Esophagus squamous epithelium (tissue), 5 donors: ENCODE data around the gene SLC5A4. TPM values are rescaled to one million over a fixed set of nuclear protein-coding genes. Genes with fewer than 3 reads are reported as not detected.

ENCODE experiments used
- DNase-seq: peaks from one replicate; lab custom pipeline; 2025; lab: John Stamatoyannopoulos, UW
- H3K27ac ChIP-seq, 4 donors: fragments of 200-600 bp; sonication (generic); one replicate each; pipeline ENCODE4 v1.5.1; 2016 to 2019; ENCODE audit warnings: mild to moderate bottlenecking in 1 of 4
- H3K27me3 ChIP-seq, 4 donors: fragments of 200-600 bp; sonication (generic); 1 replicate in 3 of 4; 2 replicates in 1 of 4; pipeline versions ENCODE4 v1.5.1 to v1.6.0; 2017 to 2021; ENCODE audit warnings: antibody characterized with exemption in 1 of 4
- H3K36me3 ChIP-seq, 3 donors: fragments of 200-600 bp; sonication (generic); one replicate each; pipeline ENCODE4 v1.5.1; 2016 to 2019
- H3K4me1 ChIP-seq, 3 donors: fragments of 200-600 bp; sonication (generic); one replicate each; pipeline ENCODE4 v1.5.1; 2017 to 2019
- H3K4me3 ChIP-seq, 4 donors: fragments of 200-600 bp; sonication (generic); 1 replicate in 3 of 4; 2 replicates in 1 of 4; pipeline ENCODE4 v1.5.1; 2016 to 2019; ENCODE audit warnings: mild to moderate bottlenecking in 2 of 4, moderate library complexity in 1 of 4
- H3K9me3 ChIP-seq, 3 donors: fragments of 200-600 bp; sonication (generic); one replicate each; pipeline ENCODE4 v1.5.1; 2016 to 2019
- POLR2A ChIP-seq, 4 donors: fragments of 450-650 bp; IDR thresholded peaks; one replicate each; pipeline ENCODE4 v1.6.1; 2017; ENCODE audit warnings: antibody characterized with exemption in 4 of 4, mild to moderate bottlenecking in 4 of 4, moderate library complexity in 3 of 4
- WGBS, 2 donors: methylation state at CpG; one replicate each; pipeline ENCODE4 v1.1.5; 2018; 5-methylcytosine and 5-hydroxymethylcytosine counted together
- intact Hi-C: fragments of 100-400 bp; cut with DNase I; formaldehyde crosslinking; loops from one replicate; pipeline ENCODE4 v1.15.0; 2022
- total RNA-seq, 4 donors: library from RNA; depleted of rRNA; stranded (reverse); fragments of >200 nt; gene quantifications; one replicate each; pipeline ENCODE4 v1.1.0, GENCODE V29; 2016
- TF ChIP-seq, protein P1 (sequence below), 6 experiments: fragments of 450-650 bp in 4 of 6; fragments of 200-600 bp in 2 of 6; sonication (generic) in 2 of 6; IDR thresholded peaks; one replicate each; pipeline ENCODE4 v1.5.1; 2016 to 2019; ENCODE audit warnings: antibody characterized with exemption in 6 of 6, mild to moderate bottlenecking in 4 of 6, moderate library complexity in 4 of 6
- donor health status: DM: yes; HTN: yes; CAD: no.

Gene SLC5A4
- total RNA-seq, 4 donors from 2014 or later: 0.23 to 0.40 (median 0.38) TPM; not detected in 1

DNA sequence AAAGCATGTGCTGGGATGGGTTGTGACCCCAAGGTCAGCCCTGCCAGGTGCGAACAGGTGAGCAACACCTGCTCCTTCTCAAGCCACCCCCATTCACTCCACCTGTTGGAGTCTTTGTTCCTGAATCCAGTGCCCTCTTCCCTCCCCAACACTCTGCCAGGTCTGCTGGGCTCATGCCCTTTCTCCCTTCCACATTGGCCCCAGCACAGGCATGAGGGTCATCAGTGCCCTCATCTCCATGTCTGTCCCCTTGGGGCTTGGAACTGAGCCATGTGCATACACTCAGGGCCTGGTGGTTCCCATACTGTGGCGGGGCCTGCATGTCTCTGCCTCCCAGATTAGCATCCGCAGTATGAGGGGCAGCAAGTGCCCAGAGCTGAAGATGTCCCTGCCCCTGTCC lies 69.3 kb downstream of the SLC5A4 start:
- peaks cover 0 to 16% (median 0%) of the 10 kb centered on the region in 4 donors for H3K27me3 ChIP-seq
- 38 to 63% methylated on average over 1 to 2 of the region's 3 CpGs for WGBS, 2 donors
- DNase-seq: no peak
- H3K4me1 ChIP-seq: no peaks in the 10 kb centered on the region
- intact Hi-C loops: no loop called here
- H3K9me3 ChIP-seq: no peaks in the 10 kb centered on the region
- H3K36me3 ChIP-seq: no peaks in the 10 kb centered on the region
- TF ChIP-seq POLR2A (IDR thresholded peaks at IDR 0.05): no peak
- TF ChIP-seq, protein P1, sequence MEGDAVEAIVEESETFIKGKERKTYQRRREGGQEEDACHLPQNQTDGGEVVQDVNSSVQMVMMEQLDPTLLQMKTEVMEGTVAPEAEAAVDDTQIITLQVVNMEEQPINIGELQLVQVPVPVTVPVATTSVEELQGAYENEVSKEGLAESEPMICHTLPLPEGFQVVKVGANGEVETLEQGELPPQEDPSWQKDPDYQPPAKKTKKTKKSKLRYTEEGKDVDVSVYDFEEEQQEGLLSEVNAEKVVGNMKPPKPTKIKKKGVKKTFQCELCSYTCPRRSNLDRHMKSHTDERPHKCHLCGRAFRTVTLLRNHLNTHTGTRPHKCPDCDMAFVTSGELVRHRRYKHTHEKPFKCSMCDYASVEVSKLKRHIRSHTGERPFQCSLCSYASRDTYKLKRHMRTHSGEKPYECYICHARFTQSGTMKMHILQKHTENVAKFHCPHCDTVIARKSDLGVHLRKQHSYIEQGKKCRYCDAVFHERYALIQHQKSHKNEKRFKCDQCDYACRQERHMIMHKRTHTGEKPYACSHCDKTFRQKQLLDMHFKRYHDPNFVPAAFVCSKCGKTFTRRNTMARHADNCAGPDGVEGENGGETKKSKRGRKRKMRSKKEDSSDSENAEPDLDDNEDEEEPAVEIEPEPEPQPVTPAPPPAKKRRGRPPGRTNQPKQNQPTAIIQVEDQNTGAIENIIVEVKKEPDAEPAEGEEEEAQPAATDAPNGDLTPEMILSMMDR (IDR thresholded peaks at IDR 0.05): no peak
- no peak overlapping the region for H3K27ac ChIP-seq
- no peak overlapping the region for H3K4me3 ChIP-seq

DNA sequence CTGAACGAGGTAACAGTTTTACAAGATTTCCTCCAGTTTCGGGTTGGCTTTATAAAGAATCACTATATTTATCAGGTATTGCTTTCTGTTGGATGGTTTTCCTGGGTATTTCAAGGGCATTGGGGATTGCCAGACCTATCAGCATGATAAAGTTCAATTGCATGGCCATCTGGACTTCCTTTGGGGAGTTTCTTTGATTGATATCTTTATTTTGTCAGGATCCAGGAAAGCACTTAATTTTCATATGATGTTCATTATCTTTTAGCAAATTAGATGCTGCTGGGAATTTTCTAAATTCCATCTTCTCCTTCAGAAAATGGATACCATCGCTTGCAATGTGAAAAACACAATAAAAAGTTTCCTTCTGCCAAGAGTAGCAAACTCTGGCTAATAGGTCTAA lies 71.5 kb downstream of the SLC5A4 start:
- 70 to 74% methylated on average over 3 of the region's 3 CpGs for WGBS, 2 donors
- H3K4me1 ChIP-seq: no peaks in the 10 kb centered on the region
- H3K4me3 ChIP-seq: no peak overlapping the region
- no peak for DNase-seq
- TF ChIP-seq, protein P1 (IDR thresholded peaks at IDR 0.05): no peak
- peaks cover 0 to 29% (median 0%) of the 10 kb centered on the region in 4 donors for H3K27me3 ChIP-seq
- no peaks in the 10 kb centered on the region for H3K9me3 ChIP-seq
- no peak overlapping the region for H3K27ac ChIP-seq
- intact Hi-C loops: no loop called here
- H3K36me3 ChIP-seq: no peaks in the 10 kb centered on the region

DNA sequence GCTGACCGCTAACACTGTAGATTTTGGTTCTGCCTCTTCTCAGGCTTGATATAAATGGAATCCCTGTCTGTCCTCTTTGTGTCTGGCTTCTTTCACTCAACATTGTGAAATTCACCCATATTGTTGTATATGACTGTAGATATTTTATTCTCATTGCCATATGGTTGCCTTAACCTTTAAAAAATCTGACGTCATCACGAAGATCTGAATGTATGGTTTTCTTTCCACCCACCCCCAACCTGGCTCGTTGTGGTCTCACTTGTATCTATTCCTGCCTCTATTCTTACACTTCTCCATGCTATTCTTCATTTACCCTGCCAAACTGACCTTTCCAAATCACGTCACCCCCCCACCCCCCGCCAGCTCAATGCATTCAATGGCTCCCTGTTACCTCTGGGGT lies 74.1 kb downstream of the SLC5A4 start:
- peaks cover 0 to 55% (median 2%) of the 10 kb centered on the region in 4 donors for H3K27me3 ChIP-seq
- intact Hi-C loops: no loop called here

DNA sequence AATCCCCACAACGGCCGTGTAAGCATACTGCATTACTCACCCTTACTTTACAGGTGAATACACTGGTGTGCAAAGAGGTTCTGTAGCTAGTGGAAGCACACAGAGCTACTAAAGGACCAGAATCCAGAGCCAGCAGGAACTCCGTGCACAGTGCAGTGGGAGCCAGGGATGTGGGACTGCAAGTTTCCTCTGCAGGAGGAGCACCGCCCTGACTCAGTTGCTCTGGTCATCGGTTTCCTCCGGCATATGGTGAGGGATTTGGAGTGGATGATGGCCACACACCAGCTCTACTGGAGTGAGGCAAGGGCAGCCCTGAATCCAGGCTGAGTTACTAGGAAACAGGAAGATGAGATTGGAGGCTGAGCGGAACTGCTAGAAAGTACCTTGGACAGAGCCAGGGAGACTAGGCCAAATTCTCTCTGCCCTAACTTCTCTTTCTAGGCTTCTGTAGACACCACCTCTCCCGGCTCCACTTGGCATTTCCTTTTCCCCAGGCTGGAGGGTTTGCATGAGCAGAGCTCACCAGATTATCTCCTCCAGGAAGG lies 77.9 kb downstream of the SLC5A4 start:
- no peak overlapping the region for H3K27ac ChIP-seq
- H3K4me1 ChIP-seq: peaks cover 0 to 7% (median 0%) of the 10 kb centered on the region in 3 donors
- H3K27me3 ChIP-seq: peaks cover 0 to 72% (median 3%) of the 10 kb centered on the region in 4 donors
- TF ChIP-seq POLR2A (IDR thresholded peaks at IDR 0.05): no peak
- TF ChIP-seq, protein P1 (IDR thresholded peaks at IDR 0.05): no peak
- DNase-seq: no peak
- intact Hi-C loops: no loop called here
- no peak overlapping the region for H3K4me3 ChIP-seq
- no peaks in the 10 kb centered on the region for H3K9me3 ChIP-seq
- H3K36me3 ChIP-seq: no peaks in the 10 kb centered on the region
- WGBS, 2 donors: 84 to 88% methylated on average over 8 of the region's 8 CpGs

More for the DNA sequence above, 74.1 kb downstream of the SLC5A4 start:
- 64 to 69% methylated on average over 6 of the region's 6 CpGs for WGBS, 2 donors
- H3K27ac ChIP-seq: no peak overlapping the region
- DNase-seq: no peak
- no peaks in the 10 kb centered on the region for H3K36me3 ChIP-seq
- H3K9me3 ChIP-seq: no peaks in the 10 kb centered on the region
- TF ChIP-seq POLR2A (IDR thresholded peaks at IDR 0.05): no peak
- TF ChIP-seq, protein P1 (IDR thresholded peaks at IDR 0.05): no peak
- H3K4me1 ChIP-seq: peaks cover 0 to 2% (median 0%) of the 10 kb centered on the region in 3 donors
- no peak overlapping the region for H3K4me3 ChIP-seq

DNA sequence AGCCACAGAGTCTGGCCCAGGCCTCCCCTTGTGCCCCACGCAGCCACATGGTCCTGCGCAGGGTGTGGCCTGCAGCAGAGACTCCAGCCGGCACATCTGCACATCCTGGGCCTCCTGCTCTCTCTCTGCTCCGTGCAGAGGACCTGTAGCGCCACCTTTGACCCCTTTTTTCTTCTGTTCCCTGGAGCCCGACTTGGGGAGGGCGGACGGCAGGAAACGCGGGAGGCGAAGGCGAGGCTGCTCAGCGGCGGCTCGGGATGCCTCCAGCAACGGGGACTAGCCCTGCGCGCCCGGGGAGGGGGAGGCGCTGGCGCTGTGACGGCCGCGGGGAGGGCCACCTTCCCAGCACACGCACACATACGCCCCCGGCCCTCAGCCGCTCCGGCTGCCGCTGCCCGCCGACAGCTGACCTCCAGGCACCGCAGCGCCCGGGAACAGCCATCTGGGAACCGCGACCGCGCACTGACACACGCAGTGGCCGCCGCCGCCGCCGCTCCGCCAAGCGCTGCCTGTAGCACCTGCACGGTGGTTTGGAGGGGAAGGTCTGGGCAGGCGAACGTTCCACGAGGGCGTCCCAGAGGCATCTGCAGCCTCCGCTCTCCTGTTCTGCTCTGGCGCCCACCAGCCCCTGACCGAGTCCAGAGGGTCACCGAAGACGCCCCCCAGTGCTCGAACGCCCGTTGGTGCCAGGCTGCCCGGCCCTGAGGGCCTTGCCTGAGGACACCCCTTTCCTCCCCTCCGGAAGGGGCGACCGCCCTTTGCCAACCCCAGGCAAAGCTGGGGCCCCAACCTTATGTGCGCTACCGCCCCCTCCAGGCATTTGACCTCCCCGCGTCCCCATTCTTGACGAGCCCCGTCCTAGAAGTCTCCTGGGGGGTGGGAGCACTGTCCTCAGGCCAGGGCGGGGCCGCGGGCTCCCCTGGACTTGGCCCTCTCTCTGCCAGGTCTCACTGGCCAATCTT lies 79.2 kb downstream of the SLC5A4 start:
- H3K4me3 ChIP-seq: no peak overlapping the region
- H3K36me3 ChIP-seq: no peaks in the 10 kb centered on the region
- peaks cover 0 to 7% (median 0%) of the 10 kb centered on the region in 3 donors for H3K4me1 ChIP-seq
- no peaks in the 10 kb centered on the region for H3K9me3 ChIP-seq
- WGBS, 2 donors: 3% methylated on average over 12 of the region's 73 CpGs; no CpG with 5 or more reads in 1 of the 2 donors
- peaks cover 0 to 69% (median 3%) of the 10 kb centered on the region in 4 donors for H3K27me3 ChIP-seq
- no peak overlapping the region for H3K27ac ChIP-seq
- intact Hi-C loops: no loop called here
- no peak for DNase-seq
- TF ChIP-seq, protein P1 (IDR thresholded peaks at IDR 0.05): no peak
- no peak for TF ChIP-seq POLR2A (IDR thresholded peaks at IDR 0.05)
